ENCODE data around the gene HK1.

- TF ChIP-seq ZNF146 (tag by site-specific recombination; IDR thresholded peaks at IDR 0.05) (peak; percentile 96), ZNF664 (tag by site-specific recombination; IDR thresholded peaks at IDR 0.05) (no peak), YY1 (tag by site-specific recombination; IDR thresholded peaks at IDR 0.05) (no peak), ZNF157 (tag by site-specific recombination; IDR thresholded peaks at IDR 0.05) (no peak), ZBTB44 (tag by site-specific recombination; IDR thresholded peaks at IDR 0.05) (no peak), PATZ1 (tag by site-specific recombination; IDR thresholded peaks at IDR 0.05) (no peak), MYNN (tag by site-specific recombination; IDR thresholded peaks at IDR 0.05; ENCODE audit: borderline replicate concordance) (no peak), PBX3 (CRISPR knock-in tag; IDR thresholded peaks at IDR 0.05) (no peak), ZNF776 (tag by site-specific recombination; IDR thresholded peaks at IDR 0.05; ENCODE audit: borderline replicate concordance) (no peak), PRDM1 (tag by site-specific recombination; IDR thresholded peaks at IDR 0.05) (no peak), ZNF416 (tag by site-specific recombination; IDR thresholded peaks at IDR 0.05) (no peak), IKZF3 (tag by site-specific recombination; IDR thresholded peaks at IDR 0.05) (no peak), ZNF560 (tag by site-specific recombination; IDR thresholded peaks at IDR 0.05; ENCODE audit: borderline replicate concordance) (no peak)
- TF ChIP-seq, protein P1, sequence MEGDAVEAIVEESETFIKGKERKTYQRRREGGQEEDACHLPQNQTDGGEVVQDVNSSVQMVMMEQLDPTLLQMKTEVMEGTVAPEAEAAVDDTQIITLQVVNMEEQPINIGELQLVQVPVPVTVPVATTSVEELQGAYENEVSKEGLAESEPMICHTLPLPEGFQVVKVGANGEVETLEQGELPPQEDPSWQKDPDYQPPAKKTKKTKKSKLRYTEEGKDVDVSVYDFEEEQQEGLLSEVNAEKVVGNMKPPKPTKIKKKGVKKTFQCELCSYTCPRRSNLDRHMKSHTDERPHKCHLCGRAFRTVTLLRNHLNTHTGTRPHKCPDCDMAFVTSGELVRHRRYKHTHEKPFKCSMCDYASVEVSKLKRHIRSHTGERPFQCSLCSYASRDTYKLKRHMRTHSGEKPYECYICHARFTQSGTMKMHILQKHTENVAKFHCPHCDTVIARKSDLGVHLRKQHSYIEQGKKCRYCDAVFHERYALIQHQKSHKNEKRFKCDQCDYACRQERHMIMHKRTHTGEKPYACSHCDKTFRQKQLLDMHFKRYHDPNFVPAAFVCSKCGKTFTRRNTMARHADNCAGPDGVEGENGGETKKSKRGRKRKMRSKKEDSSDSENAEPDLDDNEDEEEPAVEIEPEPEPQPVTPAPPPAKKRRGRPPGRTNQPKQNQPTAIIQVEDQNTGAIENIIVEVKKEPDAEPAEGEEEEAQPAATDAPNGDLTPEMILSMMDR (tag by site-specific recombination; IDR thresholded peaks at IDR 0.05): no peak
Observed at GRCh38 chr10:69388488-69388887, 110.2 kb downstream of the HK1 start.

Data from HEK293 (cell line).